ENCODE results near the gene ERC1. TPM values are rescaled to one million over a fixed set of nuclear protein-coding genes. Genes with fewer than 3 reads are reported as not detected.
A peak's percentile ranks its signal among the peaks of the same experiment; 100 is the strongest.

ERC1 gene
- total and polyA plus RNA-seq, 9 of the 15 experiments (the other 6 are each of a cell fraction or from before 2014, with no cell fraction given) = 0.74 to 11.8 (median 4.8) TPM

GRCh38 chr12:1500095-1500801, 509.2 kb downstream of the ERC1 start (continued):
- TF ChIP-seq ZNF592 (IDR thresholded peaks at IDR 0.05) = peak; percentile 92
- TF ChIP-seq MAFG (tag; conservative IDR thresholded peaks at IDR 0.05) = peak; percentile 94
- no peak for TF ChIP-seq ZNF23 (CRISPR knock-in tag; IDR thresholded peaks at IDR 0.05)
- peak; percentile 79; the same call in 1 of the 2 replicates for TF ChIP-seq MTA3 (IDR thresholded peaks at IDR 0.05; ENCODE audit: borderline replicate concordance)
- peak in 1 of 2 experiments; percentile 71; a peak in 1 of 4 replicates for TF ChIP-seq RCOR1 (IDR thresholded peaks at IDR 0.05; ENCODE audit: borderline replicate concordance in 1 of 2, low read depth in 2 of 2, low read length in 2 of 2)
- no peak for TF ChIP-seq SMARCA5 (IDR thresholded peaks at IDR 0.05)
- TF ChIP-seq DNMT1 (IDR thresholded peaks at IDR 0.05) = no peak
- peak; percentile 71 for TF ChIP-seq POLR2A (conservative IDR thresholded peaks at IDR 0.05)
- TF ChIP-seq MGA (IDR thresholded peaks at IDR 0.05) = peak; percentile 89
- TF ChIP-seq ZBTB7A (IDR thresholded peaks at IDR 0.05; ENCODE audit: borderline replicate concordance, control insufficient read depth, low read depth, low read length) = peak; percentile 32; the same call in 1 of the 2 replicates
- TF ChIP-seq MTF1 (CRISPR knock-in tag; IDR thresholded peaks at IDR 0.05; ENCODE audit: borderline replicate concordance) = 0 out of 2 replicates have a peak, but pooled peaks have one; percentile 27
- TF ChIP-seq ZNF766 (CRISPR knock-in tag; conservative IDR thresholded peaks at IDR 0.05) = 0 out of 2 replicates have a peak, but pooled peaks have one; percentile 54
- TF ChIP-seq TCF7L2 (IDR thresholded peaks at IDR 0.05; ENCODE audit: low read depth, low read length) = no peak

All from K562 (cell line).